ENCODE measurements around the gene POLE4.

GRCh38 chr2:74991977-74992376 lies 33.5 kb downstream of the POLE4 start:
- TF ChIP-seq CTCF (IDR thresholded peaks at IDR 0.05; ENCODE audit: low read depth, low read length, missing input control) (no peak), HNF4G (IDR thresholded peaks at IDR 0.05) (no peak), RAD21 (IDR thresholded peaks at IDR 0.05) (no peak), ZBTB33 (IDR thresholded peaks at IDR 0.05) (no peak), MAX (IDR thresholded peaks at IDR 0.05) (no peak)

All from liver (tissue), 3 donors.